ENCODE data around the gene SVOPL.
"Not testable (repeated sequence)": the region's sequence is repeated elsewhere in the genome, so short reads cannot be mapped to it uniquely, and the experiment has no call there.

Gene SVOPL

GRCh38 chr7:138700857-138701536 is at the start of gene SVOPL:
Gene SVOPL, minus strand, starts transcription at chr7:138701362. Its CDS starts 22,317 bp downstream, at chr7:138679045.
- FAIRE-seq (no peak), DNase-seq (ENCODE audit: low spot score) (no peak)

GRCh38 chr7:138750473-138750872 is 49.3 kb upstream of the SVOPL start:
- FAIRE-seq: no peak

GRCh38 chr7:138749960-138750359 is 48.8 kb upstream of the SVOPL start:
- DNase-seq (ENCODE audit: low spot score) (no peak), FAIRE-seq (no peak)

More at GRCh38 chr7:138750473-138750872, 49.3 kb upstream of the SVOPL start:
- DNase-seq (ENCODE audit: low spot score): no peak

GRCh38 chr7:138748666-138749065 is 47.5 kb upstream of the SVOPL start:
- FAIRE-seq: no peak
- DNase-seq (ENCODE audit: low spot score): no peak

GRCh38 chr7:138746073-138746472 is 44.9 kb upstream of the SVOPL start:
- DNase-seq (ENCODE audit: low spot score) (no peak), FAIRE-seq (no peak)

- DNase-seq (ENCODE audit: low spot score) (no peak), FAIRE-seq (no peak)
Observed at GRCh38 chr7:138745189-138745588, 44.0 kb upstream of the SVOPL start.

GRCh38 chr7:138741453-138741735 is 40.2 kb upstream of the SVOPL start:
- FAIRE-seq (no peak), DNase-seq (ENCODE audit: low spot score) (no peak)

- DNase-seq (ENCODE audit: low spot score) (no peak), FAIRE-seq (no peak)
Observed at GRCh38 chr7:138739859-138740258, 38.7 kb upstream of the SVOPL start.

GRCh38 chr7:138738551-138739335 is 37.6 kb upstream of the SVOPL start:
- FAIRE-seq: no peak
- peak; percentile 69 for DNase-seq (ENCODE audit: low spot score)

GRCh38 chr7:138738114-138738513 is 37.0 kb upstream of the SVOPL start:
- DNase-seq (ENCODE audit: low spot score) (no peak), FAIRE-seq (no peak)

GRCh38 chr7:138735399-138735798 is 34.2 kb upstream of the SVOPL start:
- DNase-seq (ENCODE audit: low spot score): no peak
- no peak for FAIRE-seq

- DNase-seq (ENCODE audit: low spot score); FAIRE-seq: not testable (repeated sequence)
Observed at GRCh38 chr7:138731733-138732132, 30.6 kb upstream of the SVOPL start.

GRCh38 chr7:138729444-138729843 is 28.3 kb upstream of the SVOPL start:
- DNase-seq (ENCODE audit: low spot score): no peak
- no peak for FAIRE-seq

GRCh38 chr7:138727336-138728099 is 26.4 kb upstream of the SVOPL start:
- FAIRE-seq (no peak), DNase-seq (ENCODE audit: low spot score) (no peak)

- FAIRE-seq (no peak), DNase-seq (ENCODE audit: low spot score) (no peak)
Observed at GRCh38 chr7:138726288-138726687, 25.1 kb upstream of the SVOPL start.

- no peak for FAIRE-seq
Observed at GRCh38 chr7:138720286-138720685, 19.1 kb upstream of the SVOPL start.

GRCh38 chr7:138716889-138717288 is 15.7 kb upstream of the SVOPL start:
- no peak for FAIRE-seq

More at GRCh38 chr7:138720286-138720685, 19.1 kb upstream of the SVOPL start:
- DNase-seq (ENCODE audit: low spot score): no peak

GRCh38 chr7:138713191-138713590 is 12.0 kb upstream of the SVOPL start:
- DNase-seq (ENCODE audit: low spot score): no peak
- FAIRE-seq: no peak

More at GRCh38 chr7:138716889-138717288, 15.7 kb upstream of the SVOPL start:
- no peak for DNase-seq (ENCODE audit: low spot score)

- DNase-seq (ENCODE audit: low spot score) (no peak), FAIRE-seq (no peak)
Observed at GRCh38 chr7:138712652-138713051, 11.5 kb upstream of the SVOPL start.

- no peak for FAIRE-seq
- DNase-seq (ENCODE audit: low spot score): no peak
Observed at GRCh38 chr7:138710536-138711385, 9.6 kb upstream of the SVOPL start.

- FAIRE-seq (no peak), DNase-seq (ENCODE audit: low spot score) (no peak)
Observed at GRCh38 chr7:138705167-138705566, 4.0 kb upstream of the SVOPL start.
